GM12891 (cell line): ENCODE data around the gene NCCRP1.

Experiments
- PAX5 ChIP-seq: IDR thresholded peaks from 2 replicates; pipeline ENCODE4 v1.6.1; 2011; ENCODE audit warnings: low read length, moderate library complexity, mild to moderate bottlenecking; ENCODE audit not compliant: insufficient read depth, severe bottlenecking
- POLR2A ChIP-seq: IDR thresholded peaks from 2 replicates; pipeline ENCODE4 v1.6.1; 2011; ENCODE audit warnings: low read depth, low read length, control low read depth
- POLR2AphosphoS5 ChIP-seq: IDR thresholded peaks from 2 replicates; pipeline ENCODE4 v1.6.1; 2011; ENCODE audit warnings: low read depth, low read length, control low read depth
- TAF1 ChIP-seq: IDR thresholded peaks from 2 replicates; pipeline ENCODE4 v1.6.1; 2011; ENCODE audit warnings: low read depth, low read length, control low read depth

DNA sequence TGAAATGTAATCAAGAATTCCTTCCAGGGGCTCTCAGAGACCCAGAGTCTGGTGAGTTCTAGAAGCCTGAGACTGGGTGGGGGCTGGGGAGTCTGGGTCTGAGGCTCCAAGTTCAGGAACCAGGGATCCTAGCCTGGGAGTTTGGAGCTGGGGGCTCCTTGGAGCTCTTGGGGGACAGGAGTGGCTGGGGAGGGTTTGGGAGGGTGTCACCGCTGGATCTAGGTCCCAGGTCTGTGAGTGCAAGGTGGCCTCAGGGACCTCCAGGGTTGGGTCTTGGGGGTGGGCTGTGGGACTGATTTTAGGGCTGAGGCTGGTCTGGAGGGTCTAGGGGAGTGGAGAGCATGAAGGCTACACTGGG is 6.2 kb downstream of the NCCRP1 start:
- TF ChIP-seq POLR2A (no peak), POLR2AphosphoS5 (no peak), TAF1 (no peak), PAX5 (no peak)
